HG02588 (cell line): ENCODE results near the gene ZNF543.
A peak's percentile ranks its signal among the peaks of the same experiment; 100 is the strongest.
"Not testable (repeated sequence)": the region's sequence is repeated elsewhere in the genome, so short reads cannot be mapped to it uniquely, and the experiment has no call there.

Experiments used
- ATAC-seq: cut with Tn5 transposase; IDR thresholded peaks from one replicate; pipeline ENCODE4 v1.9.1; 2021; ENCODE audit warnings: mild to moderate bottlenecking, moderate library complexity; ENCODE audit not compliant: unreplicated experiment

The ZNF543 gene

DNA sequence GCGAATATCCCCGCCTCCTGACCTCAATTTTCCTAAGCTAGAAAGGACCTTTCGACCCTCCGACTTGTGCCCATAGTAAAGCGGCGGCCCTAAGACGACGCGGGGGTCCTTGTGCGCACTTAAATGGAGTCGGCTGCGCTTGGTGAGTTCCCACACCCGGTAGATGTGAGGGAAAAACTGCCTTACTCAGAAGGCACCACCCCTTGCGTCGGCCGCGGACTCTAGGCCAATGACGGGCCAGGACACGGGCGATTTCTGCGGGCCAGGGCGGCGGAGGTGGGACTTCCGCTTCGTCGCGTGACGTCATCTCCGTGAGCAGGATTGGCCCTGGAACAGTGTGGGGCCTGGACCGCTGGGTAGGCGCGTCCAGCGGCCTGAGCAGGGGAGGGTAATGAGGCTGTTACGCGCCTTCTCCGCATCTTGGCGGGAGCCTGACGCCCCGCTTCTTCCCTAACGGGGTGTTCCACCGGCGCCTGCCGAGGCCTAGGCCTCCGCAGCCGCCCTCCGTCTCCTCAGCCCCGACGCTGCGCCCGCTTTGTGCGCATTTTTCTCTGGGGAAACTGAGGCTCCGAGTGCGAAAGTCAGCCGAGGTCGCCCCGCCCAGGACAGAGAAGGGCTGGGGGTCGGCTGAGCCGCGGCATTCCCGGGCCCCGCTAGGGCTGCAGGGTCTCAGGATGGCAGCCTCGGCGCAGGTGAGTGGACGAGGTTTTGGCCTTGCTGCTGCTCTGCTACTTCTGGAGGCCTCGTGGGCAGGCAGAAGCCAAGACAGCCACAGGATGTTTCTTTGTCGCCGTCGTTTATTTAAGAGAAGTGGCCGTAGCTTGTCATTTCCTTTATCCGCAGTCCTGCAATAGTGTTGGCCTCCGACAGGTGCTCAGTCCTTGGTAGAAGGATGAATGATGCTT lies at the start of gene ZNF543:
Gene ZNF543, plus strand, starts transcription at position 293 of the 905 bp plus-strand sequence. Its CDS starts 382 bp downstream, at position 675.
- peak; percentile 97 for ATAC-seq

- ATAC-seq, result no peak
Measured at GRCh38 chr19:57271280-57271679, 49.0 kb upstream of the ZNF543 start.

- ATAC-seq, result no peak
Measured at GRCh38 chr19:57273014-57273413, 47.3 kb upstream of the ZNF543 start.

DNA sequence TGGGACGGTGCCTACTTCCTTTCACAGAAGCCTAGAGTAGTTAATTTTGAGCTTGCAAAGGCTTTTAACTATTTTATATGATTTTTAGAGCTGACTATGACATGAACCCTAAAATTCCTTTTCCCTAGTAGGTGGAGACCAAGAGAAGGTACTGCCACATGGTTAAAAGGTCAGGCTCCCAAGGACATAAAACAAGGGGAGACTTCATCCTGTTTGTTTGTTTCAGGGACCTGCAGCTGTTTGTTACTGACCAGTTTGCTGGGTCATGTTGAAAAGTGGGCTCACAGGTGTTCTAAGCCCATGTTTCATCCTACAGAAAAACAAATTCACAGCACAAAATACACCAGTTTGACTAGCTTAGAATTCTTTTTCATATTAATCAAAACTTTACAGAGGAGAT lies 43.8 kb upstream of the ZNF543 start:
- ATAC-seq, result no peak

- ATAC-seq, result not testable (repeated sequence)
Measured at GRCh38 chr19:57278481-57278880, 41.8 kb upstream of the ZNF543 start.

DNA sequence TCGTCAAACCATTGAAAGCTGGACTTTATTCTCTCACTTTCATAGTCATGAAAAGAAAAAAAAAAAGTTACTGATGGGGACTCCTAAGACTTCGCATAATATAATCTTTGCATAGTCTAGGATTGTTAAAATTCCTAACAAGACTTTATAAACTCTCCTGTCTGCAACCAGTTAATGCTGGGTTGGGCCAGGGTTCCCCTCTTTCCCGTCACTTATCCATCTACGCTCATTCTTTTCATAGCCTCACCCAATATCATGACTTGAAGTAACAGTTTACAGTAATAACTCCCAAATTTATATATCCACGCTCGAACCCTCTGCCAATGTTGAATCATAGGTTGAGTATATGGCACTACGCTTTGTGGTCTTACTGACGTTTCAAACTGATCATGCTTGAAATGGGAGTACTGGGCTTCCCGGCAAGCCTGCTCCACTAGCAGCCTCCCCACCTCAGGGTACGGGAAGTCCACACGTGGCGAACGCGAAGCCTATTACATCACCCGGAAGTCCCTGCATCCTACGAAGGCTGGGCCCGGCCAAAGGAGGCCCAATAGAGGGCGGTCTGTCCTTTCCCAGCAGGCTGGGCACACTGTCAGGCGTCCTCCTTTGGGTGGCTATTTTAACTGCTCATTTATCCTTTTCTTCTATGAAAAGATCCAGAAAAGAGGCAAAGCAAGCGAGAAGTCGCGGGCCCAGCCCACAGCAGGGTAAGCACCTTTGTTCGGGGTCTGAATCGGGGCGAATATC lies 40.7 kb upstream of the ZNF543 start:
- ATAC-seq, result peak; percentile 66

DNA sequence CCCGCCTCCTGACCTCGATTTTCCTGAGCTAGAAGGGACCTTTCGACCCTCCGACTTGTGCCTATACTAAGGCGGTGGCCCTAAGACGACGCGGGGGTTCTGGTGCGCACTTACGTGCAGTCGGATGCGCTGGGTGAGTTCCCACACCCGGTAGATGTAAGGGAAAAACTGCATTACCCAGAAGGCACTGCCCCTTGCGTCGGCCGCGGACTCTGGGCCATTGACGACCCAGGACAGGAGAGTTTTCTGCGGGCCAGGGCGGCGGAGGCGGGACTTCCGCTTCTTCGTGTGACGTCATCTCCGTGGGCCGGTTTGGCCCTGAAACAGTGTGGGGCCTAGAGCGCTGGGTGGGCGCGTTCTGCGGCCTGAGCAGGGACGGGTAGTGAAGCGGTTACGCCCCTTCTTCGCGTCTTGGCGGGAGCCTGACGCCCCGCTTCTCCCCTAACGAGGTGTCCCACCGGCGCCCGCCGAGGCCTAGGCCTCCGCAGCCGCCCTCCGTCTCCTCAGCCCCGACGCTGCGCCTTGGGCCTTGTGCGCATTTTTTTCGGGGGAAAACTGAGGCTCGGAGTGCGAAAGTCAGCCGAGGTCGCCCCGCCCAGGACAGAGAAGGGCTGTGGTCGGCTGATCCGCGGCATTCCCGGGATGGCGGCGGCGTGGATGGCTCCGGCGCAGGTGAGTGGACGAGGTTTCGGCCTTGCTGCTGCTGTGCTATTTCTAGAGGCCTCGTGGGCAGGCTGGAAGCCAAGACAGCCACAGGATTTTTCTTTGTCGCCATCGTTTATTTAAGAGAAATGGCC lies 39.9 kb upstream of the ZNF543 start, which contains the start of gene ZNF460:
Gene ZNF460, plus strand, starts transcription at position 321 of the 797 bp plus-strand sequence. Its CDS starts 322 bp downstream, at position 643.
- ATAC-seq, result peak; percentile 72

DNA sequence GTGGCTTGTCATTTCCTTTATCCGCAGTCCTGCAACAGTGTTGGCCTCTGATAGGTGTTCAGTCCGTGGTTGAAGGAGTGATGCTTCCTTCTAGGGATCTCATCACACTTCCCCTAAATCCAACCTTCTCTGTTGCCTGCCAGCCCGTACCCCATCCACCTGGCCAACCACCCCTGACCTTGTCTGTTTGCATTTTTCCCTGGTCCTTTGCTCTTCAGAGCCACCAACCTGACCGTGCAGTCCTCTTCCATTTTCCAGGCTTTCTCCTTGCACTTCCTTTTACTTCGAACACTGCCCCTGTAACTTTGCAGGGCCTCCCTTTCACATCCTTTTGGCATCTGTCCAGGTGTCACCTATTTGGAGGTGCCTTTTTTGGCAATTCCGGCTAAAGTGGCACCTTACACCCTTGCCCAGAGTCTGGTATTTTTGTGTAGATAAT lies 39.3 kb upstream of the ZNF543 start:
- no peak for ATAC-seq

GRCh38 chr19:57282011-57282643 lies 38.1 kb upstream of the ZNF543 start:
- no peak for ATAC-seq

DNA sequence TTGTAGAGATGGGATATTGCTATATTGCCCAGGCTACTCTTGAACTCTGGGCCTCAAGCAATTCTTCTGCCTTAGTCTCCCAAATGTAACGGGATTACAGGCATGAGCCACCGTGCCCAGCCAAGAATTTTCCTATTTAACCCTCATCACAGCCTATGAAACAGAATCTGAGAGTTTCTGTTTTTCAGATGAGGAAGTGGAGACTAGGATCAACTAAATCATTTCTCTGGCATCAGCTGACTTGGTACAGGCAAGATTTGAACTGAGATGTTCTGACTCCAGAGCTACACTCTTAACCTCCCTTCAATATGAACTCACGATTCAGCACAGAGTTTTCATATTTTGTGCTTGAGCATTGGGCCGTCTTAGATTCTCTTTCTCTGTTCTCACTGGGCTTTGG lies 31.9 kb upstream of the ZNF543 start:
- ATAC-seq, result no peak

- ATAC-seq, result no peak
Measured at GRCh38 chr19:57290970-57291369, 29.3 kb upstream of the ZNF543 start.

DNA sequence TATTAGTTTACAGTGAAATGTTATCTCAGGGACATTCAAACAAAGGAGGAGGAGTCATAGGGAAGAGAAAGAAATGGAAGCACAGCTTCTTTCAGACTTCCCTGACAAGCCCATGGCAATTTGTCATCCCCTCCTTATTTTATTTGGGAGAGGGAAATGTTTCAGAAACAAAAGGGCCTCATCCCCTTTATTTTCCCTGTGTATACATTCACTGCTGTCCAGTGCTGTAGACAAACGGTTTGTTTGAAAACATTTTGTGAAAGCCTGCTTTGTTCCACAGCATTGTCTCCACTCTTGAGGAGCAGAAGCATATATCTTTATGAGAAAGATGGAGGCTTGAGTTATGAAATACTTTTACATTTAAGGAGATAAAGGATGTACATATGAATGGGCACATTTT lies 27.7 kb upstream of the ZNF543 start:
- ATAC-seq, result no peak

- ATAC-seq, result no peak
Measured at GRCh38 chr19:57293719-57294118, 26.6 kb upstream of the ZNF543 start.

- ATAC-seq, result no peak
Measured at GRCh38 chr19:57302020-57302465, 18.2 kb upstream of the ZNF543 start.

GRCh38 chr19:57302727-57303401 lies 17.4 kb upstream of the ZNF543 start:
- ATAC-seq, result no peak

- ATAC-seq, result no peak
Measured at GRCh38 chr19:57305056-57305455, 15.2 kb upstream of the ZNF543 start.

- no peak for ATAC-seq
Measured at GRCh38 chr19:57308514-57308913, 11.8 kb upstream of the ZNF543 start.

- no peak for ATAC-seq
Measured at GRCh38 chr19:57310792-57311191, 9.5 kb upstream of the ZNF543 start.

DNA sequence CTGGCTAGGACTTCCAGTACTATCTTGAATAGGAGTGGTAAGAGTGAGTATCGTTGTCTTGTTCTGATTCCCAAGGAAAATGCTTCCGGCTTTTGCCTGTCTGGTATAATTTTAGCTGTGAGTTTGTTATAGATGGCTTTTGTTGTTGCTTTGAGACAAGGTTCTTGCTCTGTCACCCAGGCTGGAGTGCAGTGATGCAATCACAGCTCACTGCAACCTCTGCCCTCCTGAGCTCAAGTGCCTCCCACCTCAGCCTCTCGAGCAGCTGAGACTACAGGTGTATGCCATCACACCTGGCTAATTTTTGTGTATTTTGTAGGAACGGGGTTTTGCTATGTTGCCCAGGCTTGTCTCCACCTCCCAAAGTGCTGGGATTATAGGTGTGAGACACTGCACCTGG lies 6.1 kb upstream of the ZNF543 start:
- ATAC-seq, result no peak

GRCh38 chr19:57317503-57317902 lies 2.8 kb upstream of the ZNF543 start:
- ATAC-seq, result no peak
